ENCODE results near the gene PIM1.

GRCh38 chr6:37177077-37177934, 7.4 kb downstream of the PIM1 start:
- TF ChIP-seq CTCF (conservative IDR thresholded peaks at IDR 0.05; ENCODE audit: low read length): 0 out of 2 replicates have a peak, but pooled peaks have one; percentile 13
- TF ChIP-seq EZH2phosphoT487 (IDR thresholded peaks at IDR 0.05; ENCODE audit: borderline replicate concordance): no peak

Data from Loucy (cell line).